Endothelial cell of umbilical vein (primary cell): Measurements from ENCODE around the gene CHCHD4. TPM values are rescaled to one million over a fixed set of nuclear protein-coding genes. Genes with fewer than 3 reads are reported as not detected.

ENCODE experiments used
- BruUV-seq: library from RNA; stranded (reverse); fragments of 400-500 nt; replicated peaks from 2 replicates; lab custom pipeline; 2021; lab: Mats Ljungman, UMichigan
- CTCF ChIA-PET: fragments of 300-600, 350-600 bp; sonication (Branson Sonifier 250); formaldehyde crosslinking; loops from one replicate; lab custom pipeline; 2021; ENCODE audit warnings: antibody characterized with exemption, inconsistent platforms; lab: Charles Lee
- POLR2A ChIA-PET: fragments of 300-600, 350-600 bp; sonication (Branson Sonifier 250); formaldehyde crosslinking; loops from one replicate; lab custom pipeline; 2021; ENCODE audit warnings: antibody characterized with exemption, inconsistent platforms; lab: Charles Lee
- DNase-seq: peaks from one replicate; pipeline ENCODE4 v3.0.0-alpha.2; 2011; ENCODE audit warnings: low read depth, low spot score
- FAIRE-seq: peaks from 2 replicates; lab custom pipeline; 2011; peaks lifted over from hg19 to GRCh38; lab: Jason Lieb, UNC
- H2AFZ ChIP-seq: 2 replicates; pipeline ENCODE4 v1.6.0; 2012; ENCODE audit warnings: low read depth, low read length, control low read depth, inconsistent platforms
- H3K27ac ChIP-seq: 2 replicates; pipeline ENCODE4 v1.5.1; 2011; ENCODE audit warnings: low read depth, mild to moderate bottlenecking, control low read depth, low read length, moderate library complexity; ENCODE audit not compliant: insufficient read depth
- H3K27me3 ChIP-seq, 2 experiments: 2 replicates each; pipeline versions ENCODE4 v1.6.0 to v1.6.1; 2011; ENCODE audit warnings: low read length in 2 of 2, mixed read lengths in 1 of 2; ENCODE audit not compliant: control insufficient read depth in 2 of 2, insufficient read depth in 2 of 2
- H3K36me3 ChIP-seq, 2 experiments: 2 replicates in 1 of 2; 3 replicates in 1 of 2; pipeline ENCODE4 v1.5.1; 2011; ENCODE audit warnings: low read length in 2 of 2, mild to moderate bottlenecking in 1 of 2, moderate library complexity in 1 of 2; ENCODE audit not compliant: control insufficient read depth in 2 of 2, insufficient read depth in 2 of 2; ENCODE audit errors: extremely low read depth in 1 of 2
- H3K4me1 ChIP-seq: 3 replicates; pipeline ENCODE4 v1.5.1; 2011; ENCODE audit warnings: mild to moderate bottlenecking, low read length; ENCODE audit not compliant: control insufficient read depth, insufficient read depth; ENCODE audit errors: extremely low read depth
- H3K4me2 ChIP-seq: 2 replicates; pipeline ENCODE4 v1.6.1; 2011; ENCODE audit warnings: low read length, control low read depth, mixed read lengths; ENCODE audit not compliant: insufficient read depth
- H3K4me3 ChIP-seq, 3 experiments: fragments of 200-600 bp in 1 of 3; sonication (generic), shearing (Covaris generic) in 1 of 3; replicated peaks in 1 of 3; 2 replicates each; pipeline ENCODE4 v1.5.1; 2011 to 2016; ENCODE audit warnings: control low read depth in 3 of 3, low read length in 3 of 3, mild to moderate bottlenecking in 2 of 3, inconsistent platforms in 1 of 3, low read depth in 1 of 3, moderate library complexity in 1 of 3; ENCODE audit not compliant: insufficient read depth in 1 of 3
- H3K79me2 ChIP-seq: 2 replicates; pipeline ENCODE4 v1.6.0; 2012; ENCODE audit warnings: low read length, inconsistent platforms; ENCODE audit not compliant: control insufficient read depth, insufficient read depth
- H3K9ac ChIP-seq: replicated peaks from 2 replicates; pipeline ENCODE3; 2011; ENCODE audit warnings: low read length, control low read depth; ENCODE audit not compliant: insufficient read depth; ENCODE audit errors: extremely low read depth
- H3K9me1 ChIP-seq: replicated peaks from 3 replicates; pipeline ENCODE4 v1.6.0; 2011; ENCODE audit warnings: mild to moderate bottlenecking, low read length; ENCODE audit not compliant: control insufficient read depth, insufficient read depth; ENCODE audit errors: extremely low read depth
- H3K9me3 ChIP-seq: replicated peaks from 2 replicates; pipeline ENCODE4 v1.5.1; 2012; ENCODE audit warnings: low read length, inconsistent platforms; ENCODE audit not compliant: control insufficient read depth, insufficient read depth
- H4K20me1 ChIP-seq: replicated peaks from 2 replicates; pipeline ENCODE3; 2011; ENCODE audit warnings: mild to moderate bottlenecking, low read length; ENCODE audit not compliant: control insufficient read depth, insufficient read depth; ENCODE audit errors: extremely low read depth
- CTCF ChIP-seq, 2 donors: IDR thresholded peaks; 1 replicate in 1 of 2; 2 replicates in 1 of 2; pipeline ENCODE4 v1.5.1; 2011; ENCODE audit warnings: low read length in 2 of 2, mild to moderate bottlenecking in 2 of 2, moderate library complexity in 2 of 2, control low read depth in 1 of 2, inconsistent platforms in 1 of 2, low read depth in 1 of 2; ENCODE audit not compliant: insufficient read depth in 1 of 2; ENCODE audit errors: extremely low read depth in 1 of 2
- EZH2 ChIP-seq: IDR thresholded peaks from 2 replicates; pipeline ENCODE4 v1.6.1; 2012; ENCODE audit warnings: borderline replicate concordance, low read depth, mild to moderate bottlenecking, moderate library complexity, low read length, inconsistent platforms; ENCODE audit not compliant: severe bottlenecking
- FOS ChIP-seq: IDR thresholded peaks from 2 replicates; pipeline ENCODE4 v1.6.1; 2011; ENCODE audit warnings: mild to moderate bottlenecking, low read length, moderate library complexity, borderline replicate concordance; ENCODE audit not compliant: insufficient read depth
- GATA2 ChIP-seq: IDR thresholded peaks from 2 replicates; pipeline ENCODE4 v1.7.0; 2011; ENCODE audit warnings: low read depth, mild to moderate bottlenecking, moderate library complexity, mixed read lengths, low read length; ENCODE audit not compliant: insufficient read length, insufficient read depth
- MAX ChIP-seq: IDR thresholded peaks from 2 replicates; pipeline ENCODE4 v1.6.1; 2011; ENCODE audit not compliant: insufficient read depth, insufficient read length
- MYC ChIP-seq: IDR thresholded peaks from one replicate; pipeline ENCODE4 v1.6.1; 2011; ENCODE audit warnings: mild to moderate bottlenecking, low read depth, low read length
- POLR2AphosphoS5 ChIP-seq: IDR thresholded peaks from 2 replicates; pipeline ENCODE4 v1.6.1; 2012; ENCODE audit warnings: low read depth, mild to moderate bottlenecking, control low read depth, low read length, moderate library complexity; ENCODE audit not compliant: insufficient read depth
- dilution Hi-C: fragments of 300-500 bp; cut with MboI; formaldehyde crosslinking; loops from one replicate; pipeline ENCODE4 v1.15.0; 2019; ENCODE audit warnings: low sequenced_read_pairs; ENCODE audit not compliant: extremely low pct_ligation_motif_present
- intact Hi-C: fragments of 100-400 bp; cut with micrococcal nuclease; formaldehyde crosslinking; loops from one replicate; pipeline ENCODE4 v1.10.0; 2022
- polyA plus RNA-seq, 4 experiments: library from polyadenylated mRNA; depleted of rRNA in 3 of 4; stranded (reverse) in 3 of 4; unstranded in 1 of 4; fragments of >200 nt; gene quantifications; 2 replicates each; pipeline versions ENCODE4 v1.2.1 to v1.2.3, GENCODE V29; 2011 to 2012; ENCODE audit warnings: missing spikeins in 1 of 4
- total RNA-seq: library from RNA; stranded (reverse); gene quantifications from 2 replicates; pipeline ENCODE4 v1.2.3, GENCODE V29; 2021

The CHCHD4 gene
- total and polyA plus RNA-seq, 2 donors (not counting 3 experiments of a cell fraction or from before 2014, with no cell fraction given): 8.5 to 13.6 TPM

- Histone ChIP-seq H3K9me3 (peaks cover 3% of the 10 kb centered on the region), H3K27me3 (no peaks in the 10 kb centered on the region), H3K4me3 (no peak overlapping the region), H3K4me1 (peaks cover 2% of the 10 kb centered on the region), H3K9me1 (no peaks in the 10 kb centered on the region), H3K36me3 (peaks cover 31 to 34% of the 10 kb centered on the region in 2 experiments), H4K20me1 (no peaks in the 10 kb centered on the region), H2AFZ (no peak overlapping the region), H3K9ac (no peak overlapping the region), H3K27ac (no peak overlapping the region), H3K4me2 (no peak overlapping the region), H3K79me2 (no peaks in the 10 kb centered on the region)
- CTCF ChIA-PET: interaction anchor here (1.3 kb wide), 1 partner anchor 260 kb away, joined by 3 read pairs; no protein-coding TSS in a partner anchor
- no peak for FAIRE-seq
- no TSS peak for BruUV-seq
- dilution Hi-C loops (no loop called here), intact Hi-C loops (no loop called here)
- no peak for TF ChIP-seq POLR2AphosphoS5
- no peak for TF ChIP-seq GATA2
- no peak for TF ChIP-seq MYC
- no peak for TF ChIP-seq EZH2
- no peak for TF ChIP-seq FOS
- DNase-seq: no peak
- POLR2A ChIA-PET: no interaction called here
Observed at GRCh38 chr3:14156843-14157561, 32.3 kb upstream of the CHCHD4 start.

GRCh38 chr3:14156201-14156600 lies 31.5 kb upstream of the CHCHD4 start:
- FAIRE-seq (no peak), DNase-seq (no peak)
- POLR2A ChIA-PET: no interaction called here
- intact Hi-C loops: no loop called here
- H3K36me3 ChIP-seq: peaks cover 30 to 35% of the 10 kb centered on the region in 2 experiments
- no peaks in the 10 kb centered on the region for H3K27me3 ChIP-seq
- H3K9me1 ChIP-seq: no peaks in the 10 kb centered on the region
- no peak overlapping the region for H3K9ac ChIP-seq
- H4K20me1 ChIP-seq: no peaks in the 10 kb centered on the region
- H3K9me3 ChIP-seq: no peaks in the 10 kb centered on the region
- H3K79me2 ChIP-seq: no peaks in the 10 kb centered on the region
- TF ChIP-seq CTCF (IDR thresholded peaks at IDR 0.05; ENCODE audit: extremely low read depth in 1 of 2, insufficient read depth in 1 of 2, low read depth in 1 of 2, low read length in 2 of 2): no peak
- TF ChIP-seq MAX: no peak
- CTCF ChIA-PET: interaction anchor here (1.3 kb wide), 1 partner anchor 260 kb away, joined by 3 read pairs; no protein-coding TSS in a partner anchor
- no peak overlapping the region for H3K27ac ChIP-seq
- BruUV-seq: no TSS peak
- no peak overlapping the region for H3K4me2 ChIP-seq
- peaks cover 2% of the 10 kb centered on the region for H3K4me1 ChIP-seq
- no peak overlapping the region for H3K4me3 ChIP-seq
- no peak overlapping the region for H2AFZ ChIP-seq
- dilution Hi-C loops: no loop called here
